Neural crest cell (in vitro differentiated cells): ENCODE results near the gene SETD7. TPM values are rescaled to one million over a fixed set of nuclear protein-coding genes. Genes with fewer than 3 reads are reported as not detected.
A peak's percentile ranks its signal among the peaks of the same experiment; 100 is the strongest.
"Not testable (repeated sequence)": the region's sequence is repeated elsewhere in the genome, so short reads cannot be mapped to it uniquely, and the experiment has no call there.

Experiments used
- DNase-seq: peaks from one replicate; pipeline ENCODE4 v3.0.0; 2021; ENCODE audit warnings: low read depth, mixed read lengths, low spot score
- H3K27ac Mint-ChIP-seq: one replicate; pipeline ENCODE4 v1.8.0; 2021; ENCODE audit warnings: mild to moderate bottlenecking, mixed read lengths; ENCODE audit not compliant: unreplicated experiment
- H3K27me3 Mint-ChIP-seq: 2 replicates; pipeline ENCODE4 v1.8.0; 2021; ENCODE audit warnings: low read depth, mild to moderate bottlenecking, mixed read lengths
- H3K36me3 Mint-ChIP-seq: 2 replicates; pipeline ENCODE4 v1.8.0; 2021; ENCODE audit warnings: low read depth, mild to moderate bottlenecking, mixed read lengths
- H3K4me1 Mint-ChIP-seq: 2 replicates; pipeline ENCODE4 v1.8.0; 2021; ENCODE audit warnings: mixed read lengths
- H3K4me3 Mint-ChIP-seq: one replicate; pipeline ENCODE4 v1.8.0; 2021; ENCODE audit warnings: mild to moderate bottlenecking, mixed read lengths
- H3K9me3 Mint-ChIP-seq: 2 replicates; pipeline ENCODE4 v1.8.0; 2021; ENCODE audit warnings: mixed read lengths
- CTCF ChIP-seq: fragments of 200-600 bp; sonication (generic); conservative IDR thresholded peaks from 2 replicates; pipeline ENCODE4 v1.5.0; 2021; ENCODE audit warnings: antibody characterized with exemption, mild to moderate bottlenecking
- total RNA-seq: library from RNA; stranded (reverse); gene quantifications from 2 replicates; pipeline ENCODE4 v1.2.1, GENCODE V29; 2021

Gene SETD7
- total RNA-seq, 1 donor from 2014 or later = 11.1 TPM

GRCh38 chr4:139450586-139450985 lies 105.4 kb downstream of the SETD7 start:
- Mint-ChIP-seq H3K36me3 (peaks cover 19% of the 10 kb centered on the region), H3K9me3 (peaks cover 11% of the 10 kb centered on the region), H3K4me3 (peak overlapping the region; percentile 61), H3K27me3 (no peaks in the 10 kb centered on the region), H3K4me1 (peaks cover 36% of the 10 kb centered on the region), H3K27ac (no peak overlapping the region)
- no peak for TF ChIP-seq CTCF
- no peak for DNase-seq

- DNase-seq, H3K27ac Mint-ChIP-seq, H3K27me3 Mint-ChIP-seq, H3K4me3 Mint-ChIP-seq, H3K4me1 Mint-ChIP-seq: not testable (repeated sequence)
- Mint-ChIP-seq H3K9me3 (peaks cover 13% of the 10 kb centered on the region), H3K36me3 (peaks cover 22% of the 10 kb centered on the region)
Measured at GRCh38 chr4:139447078-139447477, 108.9 kb downstream of the SETD7 start.

Other genes starting within 250 kb of the SETD7 start
- 6.5 and 7.0 TPM in 2 replicates for gene RAB33B, start 102.1 kb downstream of the SETD7 start, total RNA-seq
- gene MGST2, start 109.6 kb upstream of the SETD7 start, total RNA-seq = 15.0 and 15.3 TPM in 2 replicates